Endothelial cell of umbilical vein (primary cell): ENCODE data around the gene GPR68. TPM values are rescaled to one million over a fixed set of nuclear protein-coding genes. Genes with fewer than 3 reads are reported as not detected.
"Not testable (repeated sequence)": the region's sequence is repeated elsewhere in the genome, so short reads cannot be mapped to it uniquely, and the experiment has no call there.

Source experiments
- BruUV-seq: library from RNA; stranded (reverse); fragments of 400-500 nt; replicated peaks from 2 replicates; lab custom pipeline; 2021; lab: Mats Ljungman, UMichigan
- CTCF ChIA-PET: fragments of 300-600, 350-600 bp; sonication (Branson Sonifier 250); formaldehyde crosslinking; loops from one replicate; lab custom pipeline; 2021; ENCODE audit warnings: antibody characterized with exemption, inconsistent platforms; lab: Charles Lee
- POLR2A ChIA-PET: fragments of 300-600, 350-600 bp; sonication (Branson Sonifier 250); formaldehyde crosslinking; loops from one replicate; lab custom pipeline; 2021; ENCODE audit warnings: antibody characterized with exemption, inconsistent platforms; lab: Charles Lee
- DNase-seq: peaks from one replicate; pipeline ENCODE4 v3.0.0-alpha.2; 2011; ENCODE audit warnings: low read depth, low spot score
- FAIRE-seq: peaks from 2 replicates; lab custom pipeline; 2011; peaks lifted over from hg19 to GRCh38; lab: Jason Lieb, UNC
- H2AFZ ChIP-seq: 2 replicates; pipeline ENCODE4 v1.6.0; 2012; ENCODE audit warnings: low read depth, low read length, control low read depth, inconsistent platforms
- H3K27ac ChIP-seq: 2 replicates; pipeline ENCODE4 v1.5.1; 2011; ENCODE audit warnings: low read depth, mild to moderate bottlenecking, control low read depth, low read length, moderate library complexity; ENCODE audit not compliant: insufficient read depth
- H3K27me3 ChIP-seq, 2 experiments: 2 replicates each; pipeline versions ENCODE4 v1.6.0 to v1.6.1; 2011; ENCODE audit warnings: low read length in 2 of 2, mixed read lengths in 1 of 2; ENCODE audit not compliant: control insufficient read depth in 2 of 2, insufficient read depth in 2 of 2
- H3K36me3 ChIP-seq, 2 experiments: 2 replicates in 1 of 2; 3 replicates in 1 of 2; pipeline ENCODE4 v1.5.1; 2011; ENCODE audit warnings: low read length in 2 of 2, mild to moderate bottlenecking in 1 of 2, moderate library complexity in 1 of 2; ENCODE audit not compliant: control insufficient read depth in 2 of 2, insufficient read depth in 2 of 2; ENCODE audit errors: extremely low read depth in 1 of 2
- H3K4me1 ChIP-seq: 3 replicates; pipeline ENCODE4 v1.5.1; 2011; ENCODE audit warnings: mild to moderate bottlenecking, low read length; ENCODE audit not compliant: control insufficient read depth, insufficient read depth; ENCODE audit errors: extremely low read depth
- H3K4me2 ChIP-seq: 2 replicates; pipeline ENCODE4 v1.6.1; 2011; ENCODE audit warnings: low read length, control low read depth, mixed read lengths; ENCODE audit not compliant: insufficient read depth
- H3K4me3 ChIP-seq, 3 experiments: fragments of 200-600 bp in 1 of 3; sonication (generic), shearing (Covaris generic) in 1 of 3; replicated peaks in 1 of 3; 2 replicates each; pipeline ENCODE4 v1.5.1; 2011 to 2016; ENCODE audit warnings: control low read depth in 3 of 3, low read length in 3 of 3, mild to moderate bottlenecking in 2 of 3, inconsistent platforms in 1 of 3, low read depth in 1 of 3, moderate library complexity in 1 of 3; ENCODE audit not compliant: insufficient read depth in 1 of 3
- H3K79me2 ChIP-seq: 2 replicates; pipeline ENCODE4 v1.6.0; 2012; ENCODE audit warnings: low read length, inconsistent platforms; ENCODE audit not compliant: control insufficient read depth, insufficient read depth
- H3K9ac ChIP-seq: replicated peaks from 2 replicates; pipeline ENCODE3; 2011; ENCODE audit warnings: low read length, control low read depth; ENCODE audit not compliant: insufficient read depth; ENCODE audit errors: extremely low read depth
- H3K9me1 ChIP-seq: replicated peaks from 3 replicates; pipeline ENCODE4 v1.6.0; 2011; ENCODE audit warnings: mild to moderate bottlenecking, low read length; ENCODE audit not compliant: control insufficient read depth, insufficient read depth; ENCODE audit errors: extremely low read depth
- H3K9me3 ChIP-seq: replicated peaks from 2 replicates; pipeline ENCODE4 v1.5.1; 2012; ENCODE audit warnings: low read length, inconsistent platforms; ENCODE audit not compliant: control insufficient read depth, insufficient read depth
- H4K20me1 ChIP-seq: replicated peaks from 2 replicates; pipeline ENCODE3; 2011; ENCODE audit warnings: mild to moderate bottlenecking, low read length; ENCODE audit not compliant: control insufficient read depth, insufficient read depth; ENCODE audit errors: extremely low read depth
- CTCF ChIP-seq, 2 donors: IDR thresholded peaks; 1 replicate in 1 of 2; 2 replicates in 1 of 2; pipeline ENCODE4 v1.5.1; 2011; ENCODE audit warnings: low read length in 2 of 2, mild to moderate bottlenecking in 2 of 2, moderate library complexity in 2 of 2, control low read depth in 1 of 2, inconsistent platforms in 1 of 2, low read depth in 1 of 2; ENCODE audit not compliant: insufficient read depth in 1 of 2; ENCODE audit errors: extremely low read depth in 1 of 2
- EZH2 ChIP-seq: IDR thresholded peaks from 2 replicates; pipeline ENCODE4 v1.6.1; 2012; ENCODE audit warnings: borderline replicate concordance, low read depth, mild to moderate bottlenecking, moderate library complexity, low read length, inconsistent platforms; ENCODE audit not compliant: severe bottlenecking
- FOS ChIP-seq: IDR thresholded peaks from 2 replicates; pipeline ENCODE4 v1.6.1; 2011; ENCODE audit warnings: mild to moderate bottlenecking, low read length, moderate library complexity, borderline replicate concordance; ENCODE audit not compliant: insufficient read depth
- GATA2 ChIP-seq: IDR thresholded peaks from 2 replicates; pipeline ENCODE4 v1.7.0; 2011; ENCODE audit warnings: low read depth, mild to moderate bottlenecking, moderate library complexity, mixed read lengths, low read length; ENCODE audit not compliant: insufficient read length, insufficient read depth
- JUN ChIP-seq: IDR thresholded peaks from 2 replicates; pipeline ENCODE4 v1.6.1; 2011; ENCODE audit warnings: borderline replicate concordance, low read depth; ENCODE audit not compliant: insufficient read length, insufficient read depth
- MAX ChIP-seq: IDR thresholded peaks from 2 replicates; pipeline ENCODE4 v1.6.1; 2011; ENCODE audit not compliant: insufficient read depth, insufficient read length
- MYC ChIP-seq: IDR thresholded peaks from one replicate; pipeline ENCODE4 v1.6.1; 2011; ENCODE audit warnings: mild to moderate bottlenecking, low read depth, low read length
- POLR2A ChIP-seq: IDR thresholded peaks from 2 replicates; pipeline ENCODE4 v1.6.1; 2012; ENCODE audit warnings: low read depth, mild to moderate bottlenecking, control low read depth, low read length
- POLR2AphosphoS5 ChIP-seq: IDR thresholded peaks from 2 replicates; pipeline ENCODE4 v1.6.1; 2012; ENCODE audit warnings: low read depth, mild to moderate bottlenecking, control low read depth, low read length, moderate library complexity; ENCODE audit not compliant: insufficient read depth
- dilution Hi-C: fragments of 300-500 bp; cut with MboI; formaldehyde crosslinking; loops from one replicate; pipeline ENCODE4 v1.15.0; 2019; ENCODE audit warnings: low sequenced_read_pairs; ENCODE audit not compliant: extremely low pct_ligation_motif_present
- intact Hi-C: fragments of 100-400 bp; cut with micrococcal nuclease; formaldehyde crosslinking; loops from one replicate; pipeline ENCODE4 v1.10.0; 2022
- polyA plus RNA-seq, 4 experiments: library from polyadenylated mRNA; depleted of rRNA in 3 of 4; stranded (reverse) in 3 of 4; unstranded in 1 of 4; fragments of >200 nt; gene quantifications; 2 replicates each; pipeline versions ENCODE4 v1.2.1 to v1.2.3, GENCODE V29; 2011 to 2012; ENCODE audit warnings: missing spikeins in 1 of 4
- total RNA-seq: library from RNA; stranded (reverse); gene quantifications from 2 replicates; pipeline ENCODE4 v1.2.3, GENCODE V29; 2021

Gene GPR68
- total and polyA plus RNA-seq, 2 donors (not counting 3 experiments of a cell fraction or from before 2014, with no cell fraction given), result 0.24 to 0.36 TPM

GRCh38 chr14:91227183-91227628 lies 17.3 kb downstream of the GPR68 start:
- Histone ChIP-seq H3K9ac (no peak overlapping the region), H3K9me1 (no peaks in the 10 kb centered on the region), H3K4me2 (no peak overlapping the region), H3K4me3 (no peak overlapping the region), H3K27me3 (no peaks in the 10 kb centered on the region), H3K27ac (no peak overlapping the region), H3K79me2 (no peaks in the 10 kb centered on the region), H2AFZ (no peak overlapping the region), H3K4me1 (peaks cover 18% of the 10 kb centered on the region), H3K9me3 (no peaks in the 10 kb centered on the region), H4K20me1 (no peaks in the 10 kb centered on the region), H3K36me3 (no peaks in the 10 kb centered on the region)
- intact Hi-C loops, result no loop called here
- BruUV-seq, result no TSS peak
- TF ChIP-seq POLR2AphosphoS5 (no peak), EZH2 (no peak), POLR2A (no peak), MAX (no peak), JUN (no peak), FOS (no peak), GATA2 (no peak), MYC (no peak), CTCF (IDR thresholded peaks at IDR 0.05; ENCODE audit: extremely low read depth in 1 of 2, insufficient read depth in 1 of 2, low read depth in 1 of 2, low read length in 2 of 2) (no peak)
- ChIA-PET CTCF (interaction anchor here (0.6 to 3.3 kb wide), 3 partner anchors 9 to 235 kb away, joined by 3 to 11 read pairs (median 3); no protein-coding TSS in a partner anchor), POLR2A (no interaction called here)
- dilution Hi-C loops, result no loop called here
- DNase-seq (no peak), FAIRE-seq (peak; percentile 71)

- H3K36me3 ChIP-seq, BruUV-seq, dilution Hi-C loops, H3K27me3 ChIP-seq, FAIRE-seq, H3K4me3 ChIP-seq, H3K9me1 ChIP-seq, H2AFZ ChIP-seq, H3K9ac ChIP-seq, intact Hi-C loops, H3K4me2 ChIP-seq, H3K27ac ChIP-seq, DNase-seq, H3K79me2 ChIP-seq, H4K20me1 ChIP-seq, POLR2A ChIA-PET, H3K9me3 ChIP-seq: not testable (repeated sequence)
- CTCF ChIA-PET, result interaction anchor here (3.3 kb wide), 1 partner anchor 49 kb away, joined by 11 read pairs; no protein-coding TSS in a partner anchor
- H3K4me1 ChIP-seq, result peaks cover 23% of the 10 kb centered on the region
Measured at GRCh38 chr14:91226360-91226759, 18.1 kb downstream of the GPR68 start.
